Measurements from ENCODE around the gene ATXN2. TPM values are rescaled to one million over a fixed set of nuclear protein-coding genes. Genes with fewer than 3 reads are reported as not detected.

The ATXN2 gene
- total and polyA plus RNA-seq, 9 of the 15 experiments (the other 6 are each of a cell fraction or from before 2014, with no cell fraction given), result 16.8 to 67.8 (median 29.3) TPM

- TF ChIP-seq FOXO4 (CRISPR knock-in tag; IDR thresholded peaks at IDR 0.05) (no peak), EP400 (IDR thresholded peaks at IDR 0.05) (peak; percentile 41; the same call in 1 of the 2 replicates), ZNF764 (CRISPR knock-in tag; IDR thresholded peaks at IDR 0.05; ENCODE audit: low read depth) (no peak), TFE3 (CRISPR knock-in tag; IDR thresholded peaks at IDR 0.05) (no peak), TOE1 (IDR thresholded peaks at IDR 0.05; ENCODE audit: borderline replicate concordance) (0 out of 2 replicates have a peak, but pooled peaks have one; percentile 33), TOE1 (CRISPR knock-in tag; IDR thresholded peaks at IDR 0.05; ENCODE audit: borderline replicate concordance, low read depth) (no peak), ATF2 (CRISPR knock-in tag; IDR thresholded peaks at IDR 0.05) (no peak), ZNF41 (CRISPR knock-in tag; conservative IDR thresholded peaks at IDR 0.05) (no peak), ZBTB1 (CRISPR knock-in tag; IDR thresholded peaks at IDR 0.05; ENCODE audit: borderline replicate concordance, low read depth) (no peak), JUND (IDR thresholded peaks at IDR 0.05; ENCODE audit: borderline replicate concordance, low read depth, low read length) (peak; percentile 65; the same call in 1 of the 2 replicates), JUND (tag; IDR thresholded peaks at IDR 0.05; ENCODE audit: borderline replicate concordance, low read depth, low read length) (peak; percentile 58; the same call in 1 of the 3 replicates), L3MBTL2 (IDR thresholded peaks at IDR 0.05) (peak; percentile 82), SNAPC5 (CRISPR knock-in tag; IDR thresholded peaks at IDR 0.05) (no peak), CBX2 (IDR thresholded peaks at IDR 0.05; ENCODE audit: insufficient read depth, low read length, poor library complexity, severe bottlenecking) (no peak), ZNF551 (CRISPR knock-in tag; IDR thresholded peaks at IDR 0.05) (no peak), ASH1L (IDR thresholded peaks at IDR 0.05; ENCODE audit: borderline replicate concordance, low read depth, partially characterized antibody) (no peak), JUN (IDR thresholded peaks at IDR 0.05; ENCODE audit: borderline replicate concordance, low read depth, low read length) (peak; percentile 67), JUN (CRISPR knock-in tag; IDR thresholded peaks at IDR 0.05; ENCODE audit: borderline replicate concordance) (no peak)
Measured at GRCh38 chr12:111624540-111624939, 25.4 kb upstream of the ATXN2 start (continued).

Measured in K562 (cell line).